OCI-LY1 (cell line): ENCODE measurements around the gene DENND1A.

ENCODE experiments used
- H2AFZ ChIP-seq: fragments of 200-600 bp; sonication (generic), shearing (Covaris generic); 2 replicates; pipeline ENCODE4 v1.6.0; 2014; ENCODE audit warnings: antibody characterized with exemption, mild to moderate bottlenecking, low read length
- H3F3A ChIP-seq: fragments of 200-600 bp; sonication (generic), shearing (Covaris generic); 2 replicates; pipeline ENCODE4 v1.6.0; 2014; ENCODE audit warnings: mild to moderate bottlenecking, antibody characterized with exemption, low read length, moderate library complexity; ENCODE audit not compliant: insufficient read depth
- H3K27ac ChIP-seq: fragments of 200-600 bp; sonication (generic); 2 replicates; pipeline ENCODE4 v1.5.1; 2014; ENCODE audit warnings: low read length, mixed run types, mild to moderate bottlenecking, low read depth; ENCODE audit not compliant: poor library complexity, severe bottlenecking
- H3K27me3 ChIP-seq: fragments of 200-600 bp; sonication (generic); 2 replicates; pipeline ENCODE4 v1.6.0; 2014; ENCODE audit warnings: antibody characterized with exemption, mild to moderate bottlenecking, low read length, moderate library complexity; ENCODE audit not compliant: insufficient read depth
- H3K36me3 ChIP-seq: fragments of 200-600 bp; sonication (generic); 2 replicates; pipeline ENCODE4 v1.6.1; 2014; ENCODE audit warnings: mild to moderate bottlenecking, antibody characterized with exemption, low read length, moderate library complexity, mixed read lengths; ENCODE audit not compliant: insufficient read depth
- H3K4me1 ChIP-seq: fragments of 200-600 bp; sonication (generic); 2 replicates; pipeline ENCODE4 v1.5.1; 2014; ENCODE audit warnings: mild to moderate bottlenecking, low read length, moderate library complexity; ENCODE audit not compliant: insufficient read depth, severe bottlenecking
- H3K4me2 ChIP-seq: fragments of 200-600 bp; sonication (generic), shearing (Covaris generic); 2 replicates; pipeline ENCODE4 v1.6.1; 2014; ENCODE audit warnings: low read length
- H3K4me3 ChIP-seq: fragments of 200-600 bp; sonication (generic); 2 replicates; pipeline ENCODE4 v1.5.1; 2014; ENCODE audit warnings: low read length, low read depth, mild to moderate bottlenecking, mixed read lengths; ENCODE audit not compliant: poor library complexity, severe bottlenecking
- H3K79me2 ChIP-seq: fragments of 200-600 bp; shearing (Covaris generic); 2 replicates; pipeline ENCODE4 v1.6.1; 2016; ENCODE audit warnings: mixed run types, low read length, mixed read lengths; ENCODE audit not compliant: insufficient read depth
- H3K9ac ChIP-seq: fragments of 200-600 bp; sonication (generic), shearing (Covaris generic); 2 replicates; pipeline ENCODE4 v1.6.1; 2014; ENCODE audit warnings: mild to moderate bottlenecking, low read length, mixed read lengths
- H3K9me2 ChIP-seq: fragments of 200-600 bp; sonication (generic), shearing (Covaris generic); 2 replicates; pipeline ENCODE4 v1.6.1; 2014; ENCODE audit warnings: low read depth, mild to moderate bottlenecking, low read length, mixed read lengths
- H3K9me3 ChIP-seq: fragments of 200-600 bp; shearing (Covaris generic); 2 replicates; pipeline ENCODE4 v1.6.1; 2014; ENCODE audit warnings: low read length, mixed read lengths
- H4K20me1 ChIP-seq: fragments of 200-600 bp; sonication (generic), shearing (Covaris generic); 2 replicates; pipeline ENCODE4 v1.6.0; 2016; ENCODE audit warnings: mild to moderate bottlenecking, low read length; ENCODE audit not compliant: insufficient read depth
- EZH2 ChIP-seq: fragments of 200-600 bp; sonication (generic), shearing (Covaris generic); IDR thresholded peaks from 2 replicates; pipeline ENCODE4 v1.8.0; 2017; ENCODE audit warnings: borderline replicate concordance, mixed run types, mild to moderate bottlenecking, antibody characterized with exemption, low read length, moderate library complexity, mixed read lengths
- TF ChIP-seq, protein P1 (sequence below): fragments of 200-600 bp; sonication (generic), shearing (Covaris generic); IDR thresholded peaks from 2 replicates; pipeline ENCODE4 v1.5.1; 2017; ENCODE audit warnings: mild to moderate bottlenecking, antibody characterized with exemption, low read length, moderate library complexity, mixed read lengths

DENND1A gene

GRCh38 chr9:123739902-123740301, 190.0 kb downstream of the DENND1A start:
- Histone ChIP-seq H3K27ac (no peak overlapping the region), H3K9me2 (no peaks in the 10 kb centered on the region), H3K9ac (no peak overlapping the region), H2AFZ (no peak overlapping the region), H4K20me1 (no peaks in the 10 kb centered on the region), H3K4me1 (no peaks in the 10 kb centered on the region), H3F3A (no peaks in the 10 kb centered on the region), H3K4me3 (no peak overlapping the region), H3K4me2 (no peak overlapping the region), H3K27me3 (no peaks in the 10 kb centered on the region), H3K36me3 (no peaks in the 10 kb centered on the region), H3K79me2 (no peaks in the 10 kb centered on the region), H3K9me3 (no peaks in the 10 kb centered on the region)
- no peak for TF ChIP-seq EZH2
- TF ChIP-seq, protein P1, sequence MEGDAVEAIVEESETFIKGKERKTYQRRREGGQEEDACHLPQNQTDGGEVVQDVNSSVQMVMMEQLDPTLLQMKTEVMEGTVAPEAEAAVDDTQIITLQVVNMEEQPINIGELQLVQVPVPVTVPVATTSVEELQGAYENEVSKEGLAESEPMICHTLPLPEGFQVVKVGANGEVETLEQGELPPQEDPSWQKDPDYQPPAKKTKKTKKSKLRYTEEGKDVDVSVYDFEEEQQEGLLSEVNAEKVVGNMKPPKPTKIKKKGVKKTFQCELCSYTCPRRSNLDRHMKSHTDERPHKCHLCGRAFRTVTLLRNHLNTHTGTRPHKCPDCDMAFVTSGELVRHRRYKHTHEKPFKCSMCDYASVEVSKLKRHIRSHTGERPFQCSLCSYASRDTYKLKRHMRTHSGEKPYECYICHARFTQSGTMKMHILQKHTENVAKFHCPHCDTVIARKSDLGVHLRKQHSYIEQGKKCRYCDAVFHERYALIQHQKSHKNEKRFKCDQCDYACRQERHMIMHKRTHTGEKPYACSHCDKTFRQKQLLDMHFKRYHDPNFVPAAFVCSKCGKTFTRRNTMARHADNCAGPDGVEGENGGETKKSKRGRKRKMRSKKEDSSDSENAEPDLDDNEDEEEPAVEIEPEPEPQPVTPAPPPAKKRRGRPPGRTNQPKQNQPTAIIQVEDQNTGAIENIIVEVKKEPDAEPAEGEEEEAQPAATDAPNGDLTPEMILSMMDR: no peak

DNA sequence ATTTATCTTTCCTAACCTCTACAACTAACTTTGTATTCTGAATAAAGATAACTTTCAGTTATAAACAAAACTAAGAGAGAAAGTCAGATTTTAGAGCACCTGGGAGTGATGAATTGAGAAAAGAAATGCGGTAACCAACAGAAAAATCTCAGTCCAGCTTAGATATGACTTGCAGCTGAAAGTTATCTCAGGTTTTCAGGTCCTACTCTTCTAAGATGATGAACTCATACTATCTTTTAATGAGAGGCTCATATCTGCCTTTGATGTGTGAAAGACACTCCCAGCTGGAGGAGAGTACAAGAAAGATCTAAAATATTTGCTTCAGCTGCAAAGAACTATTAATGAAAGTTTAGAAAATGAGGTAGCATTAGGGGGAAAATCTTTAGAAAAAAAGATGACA, 190.5 kb downstream of the DENND1A start:
- Histone ChIP-seq H3K4me1 (no peaks in the 10 kb centered on the region), H3K36me3 (no peaks in the 10 kb centered on the region), H2AFZ (no peak overlapping the region), H3F3A (no peaks in the 10 kb centered on the region), H4K20me1 (no peaks in the 10 kb centered on the region), H3K9me2 (no peaks in the 10 kb centered on the region), H3K27ac (no peak overlapping the region), H3K9me3 (no peaks in the 10 kb centered on the region), H3K4me2 (no peak overlapping the region), H3K4me3 (no peak overlapping the region), H3K79me2 (no peaks in the 10 kb centered on the region), H3K9ac (no peak overlapping the region), H3K27me3 (no peaks in the 10 kb centered on the region)
- TF ChIP-seq EZH2: no peak
- TF ChIP-seq, protein P1: no peak

- TF ChIP-seq, protein P1: no peak
- no peak for TF ChIP-seq EZH2
- Histone ChIP-seq H3K4me2 (no peak overlapping the region), H3K9me2 (no peaks in the 10 kb centered on the region), H3K9me3 (no peaks in the 10 kb centered on the region), H2AFZ (no peak overlapping the region), H3K27ac (no peak overlapping the region), H3F3A (no peaks in the 10 kb centered on the region), H3K27me3 (no peaks in the 10 kb centered on the region), H3K4me1 (no peaks in the 10 kb centered on the region), H3K36me3 (no peaks in the 10 kb centered on the region), H3K79me2 (no peaks in the 10 kb centered on the region), H3K4me3 (no peak overlapping the region), H4K20me1 (no peaks in the 10 kb centered on the region), H3K9ac (no peak overlapping the region)
Observed at GRCh38 chr9:123738648-123739047, 191.3 kb downstream of the DENND1A start.
